Suprapubic skin (tissue), 4 donors: ENCODE measurements around the gene AGT. TPM values are rescaled to one million over a fixed set of nuclear protein-coding genes. Genes with fewer than 3 reads are reported as not detected.

Experiments
- DNase-seq, 2 donors: peaks; one replicate each; pipeline ENCODE4 v3.0.0-alpha.2; 2019; ENCODE audit warnings: low spot score in 2 of 2
- H3K27ac ChIP-seq: fragments of 200-600 bp; sonication (generic); one replicate; pipeline ENCODE4 v1.5.1; 2019
- H3K27me3 ChIP-seq: fragments of 200-600 bp; sonication (generic); one replicate; pipeline ENCODE4 v1.5.1; 2019
- H3K36me3 ChIP-seq: fragments of 200-600 bp; sonication (generic); one replicate; pipeline ENCODE4 v1.5.1; 2019
- H3K4me1 ChIP-seq: fragments of 200-600 bp; sonication (generic); one replicate; pipeline ENCODE4 v1.5.1; 2019
- H3K4me3 ChIP-seq: fragments of 200-600 bp; sonication (generic); one replicate; pipeline ENCODE4 v1.5.1; 2019; ENCODE audit warnings: mild to moderate bottlenecking
- H3K9me3 ChIP-seq: fragments of 200-600 bp; sonication (generic); one replicate; pipeline ENCODE4 v1.5.1; 2019
- CTCF ChIP-seq, 2 donors: fragments of 200-600 bp in 1 of 2; fragments of 450-650 bp in 1 of 2; sonication (generic) in 1 of 2; IDR thresholded peaks; one replicate each; pipeline ENCODE4 v1.5.1; 2016 to 2019; ENCODE audit warnings: antibody characterized with exemption in 2 of 2, mild to moderate bottlenecking in 1 of 2, moderate library complexity in 1 of 2
- EP300 ChIP-seq: sonication (generic); formaldehyde crosslinking; IDR thresholded peaks from one replicate; pipeline ENCODE4 v1.6.1; 2017; ENCODE audit warnings: antibody characterized with exemption
- POLR2A ChIP-seq, 2 donors: fragments of 450-650 bp; IDR thresholded peaks; one replicate each; pipeline ENCODE4 v1.6.1; 2017; ENCODE audit warnings: antibody characterized with exemption in 2 of 2, mild to moderate bottlenecking in 2 of 2, moderate library complexity in 2 of 2
- POLR2AphosphoS5 ChIP-seq, 3 donors: sonication (generic); formaldehyde crosslinking; IDR thresholded peaks; one replicate each; pipeline ENCODE4 v1.6.1; 2017; ENCODE audit warnings: antibody characterized with exemption in 3 of 3
- WGBS: methylation state at CpG from one replicate; pipeline ENCODE4 v1.1.5; 2018; 5-methylcytosine and 5-hydroxymethylcytosine counted together
- total RNA-seq, 4 donors: library from RNA; depleted of rRNA; stranded (reverse); fragments of >200 nt; gene quantifications; one replicate each; pipeline ENCODE4 v1.1.0, GENCODE V29; 2016

Gene AGT
- total RNA-seq, 4 donors from 2014 or later: 1.6 to 5.0 TPM; not detected in 2

GRCh38 chr1:230679825-230680224 is 34.1 kb downstream of the AGT start:
- DNase-seq: no peak
- Histone ChIP-seq H3K4me1 (peaks cover 11% of the 10 kb centered on the region), H3K36me3 (peaks cover 88% of the 10 kb centered on the region), H3K27ac (no peak overlapping the region), H3K9me3 (no peaks in the 10 kb centered on the region), H3K27me3 (no peaks in the 10 kb centered on the region), H3K4me3 (no peak overlapping the region)
- WGBS: 88% methylated on average over 2 of the region's 2 CpGs
- TF ChIP-seq POLR2AphosphoS5 (IDR thresholded peaks at IDR 0.05) (no peak), CTCF (IDR thresholded peaks at IDR 0.05) (no peak), POLR2A (IDR thresholded peaks at IDR 0.05) (no peak), EP300 (no peak)

- peaks cover 87% of the 10 kb centered on the region for H3K36me3 ChIP-seq
- WGBS: 82% methylated on average over 3 of the region's 3 CpGs
Measured at GRCh38 chr1:230679192-230679591, 34.7 kb downstream of the AGT start.

GRCh38 chr1:230677200-230677599 is 36.7 kb downstream of the AGT start:
- 97% methylated on average over 1 of the region's 1 CpG for WGBS
- no peaks in the 10 kb centered on the region for H3K27me3 ChIP-seq
- TF ChIP-seq EP300 (no peak), POLR2AphosphoS5 (IDR thresholded peaks at IDR 0.05) (no peak)
- no peak overlapping the region for H3K4me3 ChIP-seq
- H3K27ac ChIP-seq: no peak overlapping the region
- DNase-seq: no peak
- H3K4me1 ChIP-seq: peaks cover 9% of the 10 kb centered on the region
- H3K9me3 ChIP-seq: no peaks in the 10 kb centered on the region
- peaks cover 86% of the 10 kb centered on the region for H3K36me3 ChIP-seq

More at GRCh38 chr1:230679192-230679591, 34.7 kb downstream of the AGT start:
- DNase-seq: no peak
- Histone ChIP-seq H3K4me1 (peaks cover 11% of the 10 kb centered on the region), H3K9me3 (no peaks in the 10 kb centered on the region), H3K27ac (no peak overlapping the region), H3K27me3 (no peaks in the 10 kb centered on the region), H3K4me3 (no peak overlapping the region)
- no peak for TF ChIP-seq EP300
- no peak for TF ChIP-seq POLR2A (IDR thresholded peaks at IDR 0.05)
- no peak for TF ChIP-seq POLR2AphosphoS5 (IDR thresholded peaks at IDR 0.05)
- no peak for TF ChIP-seq CTCF (IDR thresholded peaks at IDR 0.05)

- Histone ChIP-seq H3K27ac (no peak overlapping the region), H3K27me3 (no peaks in the 10 kb centered on the region), H3K4me3 (no peak overlapping the region), H3K9me3 (no peaks in the 10 kb centered on the region), H3K4me1 (no peaks in the 10 kb centered on the region), H3K36me3 (peaks cover 92% of the 10 kb centered on the region)
- 96% methylated on average over 2 of the region's 2 CpGs for WGBS
- no peak for DNase-seq
- TF ChIP-seq CTCF (IDR thresholded peaks at IDR 0.05) (no peak), EP300 (no peak), POLR2A (IDR thresholded peaks at IDR 0.05) (no peak), POLR2AphosphoS5 (IDR thresholded peaks at IDR 0.05) (no peak)
Measured at GRCh38 chr1:230674581-230674980, 39.3 kb downstream of the AGT start.

GRCh38 chr1:230669543-230669942 is 44.4 kb downstream of the AGT start:
- H3K27me3 ChIP-seq: no peaks in the 10 kb centered on the region
- H3K36me3 ChIP-seq: peaks cover 95% of the 10 kb centered on the region
- DNase-seq: no peak
- H3K4me1 ChIP-seq: no peaks in the 10 kb centered on the region
- H3K9me3 ChIP-seq: no peaks in the 10 kb centered on the region
- no peak overlapping the region for H3K4me3 ChIP-seq
- no peak overlapping the region for H3K27ac ChIP-seq
- WGBS: 91% methylated on average over 8 of the region's 8 CpGs
- TF ChIP-seq POLR2A (IDR thresholded peaks at IDR 0.05) (no peak), CTCF (IDR thresholded peaks at IDR 0.05) (no peak), POLR2AphosphoS5 (IDR thresholded peaks at IDR 0.05) (no peak), EP300 (no peak)

- Histone ChIP-seq H3K9me3 (no peaks in the 10 kb centered on the region), H3K4me3 (no peak overlapping the region), H3K27me3 (no peaks in the 10 kb centered on the region), H3K27ac (no peak overlapping the region), H3K36me3 (peaks cover 95% of the 10 kb centered on the region), H3K4me1 (no peaks in the 10 kb centered on the region)
- WGBS: 95% methylated on average over 6 of the region's 6 CpGs
- no peak for DNase-seq
- TF ChIP-seq POLR2AphosphoS5 (IDR thresholded peaks at IDR 0.05): no peak
- no peak for TF ChIP-seq CTCF (IDR thresholded peaks at IDR 0.05)
- TF ChIP-seq POLR2A (IDR thresholded peaks at IDR 0.05): no peak
- no peak for TF ChIP-seq EP300
Measured at GRCh38 chr1:230668227-230668626, 45.7 kb downstream of the AGT start.
